Mucosa of gallbladder (tissue), 1 donor: ENCODE measurements around the gene PRDM16. TPM values are rescaled to one million over a fixed set of nuclear protein-coding genes. Genes with fewer than 3 reads are reported as not detected.

Experiments used
- total RNA-seq: library from RNA; stranded (reverse); gene quantifications from one replicate; pipeline ENCODE4 v1.2.1, GENCODE V29; 2021
- donor health status: DM: no; HTN: no; CAD: no.

PRDM16 gene
- total RNA-seq, 1 donor from 2014 or later = 29.3 TPM

Other genes with a start within 250 kb of the PRDM16 start
- not detected for gene ACTRT2, start 47.7 kb upstream of the PRDM16 start, total RNA-seq